ENCODE results near the gene SLC25A28.

The SLC25A28 gene, protein sequence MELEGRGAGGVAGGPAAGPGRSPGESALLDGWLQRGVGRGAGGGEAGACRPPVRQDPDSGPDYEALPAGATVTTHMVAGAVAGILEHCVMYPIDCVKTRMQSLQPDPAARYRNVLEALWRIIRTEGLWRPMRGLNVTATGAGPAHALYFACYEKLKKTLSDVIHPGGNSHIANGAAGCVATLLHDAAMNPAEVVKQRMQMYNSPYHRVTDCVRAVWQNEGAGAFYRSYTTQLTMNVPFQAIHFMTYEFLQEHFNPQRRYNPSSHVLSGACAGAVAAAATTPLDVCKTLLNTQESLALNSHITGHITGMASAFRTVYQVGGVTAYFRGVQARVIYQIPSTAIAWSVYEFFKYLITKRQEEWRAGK

DNA sequence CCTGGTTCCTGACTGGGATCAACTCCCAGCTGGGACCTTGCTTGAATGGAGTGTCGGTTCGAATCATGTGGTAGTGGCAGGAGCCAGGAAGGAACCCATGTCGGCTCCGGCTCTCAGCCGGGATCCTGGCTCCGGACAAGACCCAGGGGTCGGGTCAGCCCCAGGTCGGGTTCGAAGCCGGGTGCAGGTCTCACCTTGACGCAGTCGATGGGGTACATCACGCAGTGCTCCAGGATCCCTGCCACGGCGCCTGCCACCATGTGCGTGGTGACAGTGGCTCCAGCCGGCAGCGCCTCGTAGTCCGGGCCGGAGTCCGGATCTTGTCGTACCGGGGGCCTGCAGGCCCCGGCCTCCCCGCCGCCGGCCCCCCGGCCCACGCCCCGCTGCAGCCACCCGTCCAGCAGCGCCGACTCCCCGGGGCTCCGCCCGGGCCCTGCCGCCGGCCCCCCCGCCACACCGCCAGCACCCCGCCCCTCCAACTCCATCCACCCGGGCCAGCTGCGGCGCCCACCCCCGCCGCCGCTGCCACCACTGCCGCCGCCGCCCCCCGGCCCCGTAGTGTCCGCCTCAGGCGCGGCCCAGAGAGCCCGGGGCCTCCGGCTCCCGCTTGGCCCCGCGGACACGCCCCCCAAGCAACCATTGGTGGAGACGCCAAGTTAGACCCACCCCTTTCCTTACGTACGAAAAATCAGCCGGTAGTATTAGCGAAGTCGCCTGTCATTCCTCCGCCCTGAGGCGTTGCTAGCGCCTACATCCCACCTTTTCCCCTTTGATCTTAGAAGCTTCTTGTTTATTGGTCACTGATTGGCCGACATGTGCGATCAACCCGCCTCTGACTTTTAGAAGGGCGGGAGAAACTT is at the start of gene SLC25A28:
SLC25A28 (minus strand) TSS at position 589 of the 860 bp plus-strand sequence; CDS start at position 485, 104 bp downstream.
- no peaks in the 10 kb centered on the region for H3K9me3 ChIP-seq (ENCODE audit: control insufficient read depth, insufficient read depth, low read length)
- H3K27me3 ChIP-seq (ENCODE audit: control insufficient read depth, insufficient read depth, low read length), result peaks cover 9% of the 10 kb centered on the region
- H3K4me3 ChIP-seq (ENCODE audit: low read depth, low read length), result peak within 1 kb of the TSS; percentile 82
- no peaks in the 10 kb centered on the region for H3K36me3 ChIP-seq (ENCODE audit: control insufficient read depth, insufficient read depth, low read length)
- H3K9ac ChIP-seq (ENCODE audit: low read depth, low read length), result peak within 1 kb of the TSS; percentile 86
- H3K4me1 ChIP-seq (ENCODE audit: control insufficient read depth, insufficient read depth, low read length), result peaks cover 10% of the 10 kb centered on the region

DNA sequence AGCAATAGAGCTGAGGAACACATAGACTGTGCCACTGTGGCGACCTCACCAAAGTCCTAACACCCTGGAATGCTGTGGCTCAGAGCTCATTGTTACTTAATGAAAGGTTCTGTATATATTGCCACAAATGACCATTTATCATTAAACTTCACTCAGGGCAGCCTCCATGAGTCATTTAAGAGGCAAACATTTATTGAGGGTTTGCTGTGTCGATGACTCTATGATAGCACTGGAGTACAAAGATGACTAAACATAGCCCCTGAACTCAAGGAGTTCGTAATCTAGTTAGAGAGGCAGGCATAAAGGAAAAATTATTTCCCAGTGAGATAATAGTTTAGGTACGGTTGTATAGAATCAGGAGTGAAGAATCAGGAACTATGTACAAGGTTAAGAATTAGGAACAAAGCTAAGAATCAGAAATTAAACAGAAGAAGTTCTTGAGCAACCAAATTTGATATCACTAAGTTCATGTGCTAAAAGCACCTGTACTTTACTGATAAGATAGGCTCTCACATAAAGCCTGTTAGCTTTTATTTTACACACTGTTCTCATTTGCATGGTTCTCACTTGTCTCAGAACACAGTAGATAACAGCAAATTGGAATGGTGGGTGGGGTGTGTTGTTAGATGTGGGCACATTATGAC is 47.0 kb upstream of the SLC25A28 start:
- Histone ChIP-seq H3K9me3 (ENCODE audit: control insufficient read depth, insufficient read depth, low read length) (no peaks in the 10 kb centered on the region), H3K4me3 (ENCODE audit: low read depth, low read length) (no peak overlapping the region), H3K4me1 (ENCODE audit: control insufficient read depth, insufficient read depth, low read length) (no peaks in the 10 kb centered on the region), H3K9ac (ENCODE audit: low read depth, low read length) (no peak overlapping the region), H3K27me3 (ENCODE audit: control insufficient read depth, insufficient read depth, low read length) (no peaks in the 10 kb centered on the region), H3K36me3 (ENCODE audit: control insufficient read depth, insufficient read depth, low read length) (no peaks in the 10 kb centered on the region)

DNA sequence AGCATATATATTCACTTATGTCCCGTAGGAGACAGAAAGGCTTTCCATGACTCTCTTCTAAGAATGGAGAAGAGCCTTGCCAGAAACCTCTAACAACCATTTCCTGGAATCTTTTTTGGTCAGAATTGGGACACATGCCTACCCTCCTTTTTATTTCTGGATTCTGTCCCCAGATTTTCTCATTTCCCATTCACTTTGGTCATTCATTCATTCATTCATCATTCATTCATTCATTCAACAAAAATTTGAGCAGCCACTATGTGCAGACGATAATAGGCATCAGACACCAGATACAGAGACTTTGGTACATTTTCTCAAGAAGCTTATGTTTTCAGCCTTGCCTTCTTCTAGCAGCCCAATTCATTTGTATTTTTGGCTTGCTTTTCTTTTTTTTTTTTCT is 45.1 kb upstream of the SLC25A28 start:
- H3K27me3 ChIP-seq (ENCODE audit: control insufficient read depth, insufficient read depth, low read length), result no peaks in the 10 kb centered on the region
- H3K9ac ChIP-seq (ENCODE audit: low read depth, low read length), result no peak overlapping the region
- H3K36me3 ChIP-seq (ENCODE audit: control insufficient read depth, insufficient read depth, low read length), result no peaks in the 10 kb centered on the region
- H3K4me1 ChIP-seq (ENCODE audit: control insufficient read depth, insufficient read depth, low read length), result no peaks in the 10 kb centered on the region
- no peaks in the 10 kb centered on the region for H3K9me3 ChIP-seq (ENCODE audit: control insufficient read depth, insufficient read depth, low read length)
- H3K4me3 ChIP-seq (ENCODE audit: low read depth, low read length), result no peak overlapping the region

DNA sequence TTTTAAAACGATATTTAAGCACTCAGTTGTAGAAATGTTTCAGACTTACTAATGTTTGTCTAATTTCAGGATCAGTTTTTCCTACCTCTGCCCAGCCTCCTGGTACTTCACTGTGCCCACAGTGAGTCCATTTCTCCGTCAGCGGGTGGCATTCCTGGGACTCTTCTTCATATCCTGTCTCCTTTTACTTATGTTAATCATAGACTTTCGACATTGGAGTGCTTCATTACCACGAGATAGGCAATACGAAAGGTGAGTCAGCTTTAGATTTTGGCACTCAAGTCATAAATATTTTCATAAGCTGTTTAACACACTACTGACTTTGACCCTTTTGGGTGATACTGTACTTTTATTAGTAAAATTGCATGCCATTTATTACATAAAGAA is 41.1 kb upstream of the SLC25A28 start:
- Histone ChIP-seq H3K9me3 (ENCODE audit: control insufficient read depth, insufficient read depth, low read length) (no peaks in the 10 kb centered on the region), H3K4me1 (ENCODE audit: control insufficient read depth, insufficient read depth, low read length) (no peaks in the 10 kb centered on the region), H3K27me3 (ENCODE audit: control insufficient read depth, insufficient read depth, low read length) (peaks cover 14% of the 10 kb centered on the region), H3K9ac (ENCODE audit: low read depth, low read length) (no peak overlapping the region), H3K36me3 (ENCODE audit: control insufficient read depth, insufficient read depth, low read length) (no peaks in the 10 kb centered on the region), H3K4me3 (ENCODE audit: low read depth, low read length) (no peak overlapping the region)

DNA sequence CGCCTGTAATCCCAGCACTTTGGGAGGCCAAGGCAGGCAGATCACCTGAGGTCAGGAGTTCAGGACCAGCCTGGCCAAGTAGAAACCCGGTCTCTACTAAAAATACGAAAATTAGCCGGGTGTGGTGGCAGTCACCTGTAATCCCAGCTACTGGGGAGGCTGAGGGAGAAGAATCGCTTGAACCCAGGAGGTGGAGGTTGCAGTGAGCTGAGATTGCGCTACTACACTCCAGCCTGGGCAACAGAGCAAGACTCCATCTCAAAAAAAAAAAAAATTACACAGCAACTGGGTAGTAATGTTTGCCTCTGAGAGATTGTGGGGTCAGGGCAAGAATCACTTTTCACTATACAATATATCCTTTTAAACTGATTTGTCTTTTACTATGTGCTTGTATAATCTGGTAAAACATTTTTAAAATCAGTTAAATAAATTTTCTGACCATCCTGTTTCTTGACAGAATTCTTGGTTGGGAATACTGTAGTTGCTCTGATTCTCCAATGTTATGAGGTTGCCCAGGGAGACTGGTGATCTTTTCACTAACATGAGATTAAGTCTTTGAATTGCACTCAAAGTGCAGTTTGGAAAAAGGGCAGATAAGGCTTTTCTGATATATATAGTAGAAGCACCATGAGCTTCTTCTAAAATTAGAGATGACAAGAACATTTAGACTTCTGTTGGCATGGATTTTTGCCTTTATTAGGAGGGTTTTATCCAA is 40.6 kb upstream of the SLC25A28 start:
- Histone ChIP-seq H3K27me3 (ENCODE audit: control insufficient read depth, insufficient read depth, low read length) (peaks cover 14% of the 10 kb centered on the region), H3K4me1 (ENCODE audit: control insufficient read depth, insufficient read depth, low read length) (no peaks in the 10 kb centered on the region), H3K4me3 (ENCODE audit: low read depth, low read length) (no peak overlapping the region), H3K36me3 (ENCODE audit: control insufficient read depth, insufficient read depth, low read length) (no peaks in the 10 kb centered on the region), H3K9me3 (ENCODE audit: control insufficient read depth, insufficient read depth, low read length) (no peaks in the 10 kb centered on the region), H3K9ac (ENCODE audit: low read depth, low read length) (no peak overlapping the region)

DNA sequence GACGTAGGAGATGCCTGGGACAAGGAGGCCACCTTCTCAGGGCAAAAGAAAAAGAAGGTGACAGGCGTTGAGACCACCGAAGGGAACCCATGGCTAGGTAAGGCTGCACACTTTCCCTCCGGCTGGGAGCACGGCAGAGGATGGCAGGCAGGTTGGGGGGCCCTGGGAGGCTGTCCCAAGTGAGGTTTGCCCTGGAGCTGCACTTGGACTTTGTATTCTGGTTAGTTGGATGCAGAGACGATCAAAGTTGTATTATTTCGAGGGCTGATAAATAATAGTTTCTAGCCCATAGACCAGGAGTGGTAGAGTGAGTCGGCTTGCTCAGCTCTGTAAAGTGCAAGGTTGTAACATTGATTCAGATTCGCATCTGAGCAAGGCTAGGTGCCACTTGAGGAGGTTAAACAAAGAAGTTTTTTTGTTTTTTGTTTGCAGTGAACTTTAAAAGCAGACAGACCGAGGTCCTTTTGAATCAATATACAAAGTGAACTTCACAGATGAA is 39.7 kb upstream of the SLC25A28 start:
- peak overlapping the region; percentile 83 for H3K4me3 ChIP-seq (ENCODE audit: low read depth, low read length)
- no peaks in the 10 kb centered on the region for H3K36me3 ChIP-seq (ENCODE audit: control insufficient read depth, insufficient read depth, low read length)
- peaks cover 14% of the 10 kb centered on the region for H3K27me3 ChIP-seq (ENCODE audit: control insufficient read depth, insufficient read depth, low read length)
- peak overlapping the region; percentile 95 for H3K9ac ChIP-seq (ENCODE audit: low read depth, low read length)
- no peaks in the 10 kb centered on the region for H3K9me3 ChIP-seq (ENCODE audit: control insufficient read depth, insufficient read depth, low read length)
- H3K4me1 ChIP-seq (ENCODE audit: control insufficient read depth, insufficient read depth, low read length), result no peaks in the 10 kb centered on the region

DNA sequence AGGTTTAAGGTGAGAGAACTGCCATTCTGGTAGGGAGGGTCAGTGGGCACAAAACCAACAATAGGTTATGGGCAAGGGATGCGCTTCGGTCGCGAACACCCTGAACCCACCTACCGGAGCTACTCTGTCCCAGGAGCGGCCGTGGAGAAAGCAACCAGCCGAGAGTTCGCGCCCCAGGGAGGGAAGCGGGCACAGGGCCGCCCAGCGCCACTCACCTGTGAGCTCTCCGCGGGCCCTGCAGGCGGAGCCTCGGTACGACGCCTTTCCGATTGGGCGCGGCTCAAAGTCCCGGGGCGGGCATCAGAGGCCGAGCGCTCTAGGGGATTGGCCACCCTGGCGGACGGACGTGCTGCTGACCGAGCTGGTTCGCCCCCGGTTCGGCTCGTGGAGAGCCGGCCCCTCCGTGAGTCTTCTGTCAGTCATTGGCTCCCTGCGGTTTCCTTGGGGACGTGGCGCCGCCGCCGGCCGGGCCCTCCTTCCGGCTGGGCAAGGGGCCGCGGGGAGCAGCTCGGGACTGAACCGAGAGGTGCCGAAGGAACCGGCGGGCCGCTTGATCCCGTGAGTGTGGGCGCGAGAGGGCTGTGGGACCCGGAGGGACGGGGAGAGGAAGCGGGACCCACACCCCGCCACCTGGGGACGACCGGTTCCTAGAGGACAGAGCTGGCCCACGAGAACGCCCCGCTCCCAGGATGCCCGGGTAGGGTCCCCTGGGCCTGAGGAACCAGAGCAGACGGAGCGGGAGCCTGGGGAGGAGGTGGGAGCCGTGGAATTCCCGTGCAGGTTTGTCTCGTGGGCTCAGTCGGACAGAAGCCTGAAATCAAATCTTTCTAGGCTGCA is 39.0 kb upstream of the SLC25A28 start, which contains the start of gene ENTPD7:
ENTPD7 (plus strand) TSS at position 479 of the 837 bp plus-strand sequence. CDS start 448 bp downstream, outside the sequence.
- Histone ChIP-seq H3K36me3 (ENCODE audit: control insufficient read depth, insufficient read depth, low read length) (no peaks in the 10 kb centered on the region), H3K4me1 (ENCODE audit: control insufficient read depth, insufficient read depth, low read length) (no peaks in the 10 kb centered on the region), H3K4me3 (ENCODE audit: low read depth, low read length) (peak within 1 kb of the TSS; percentile 83), H3K9ac (ENCODE audit: low read depth, low read length) (peak within 1 kb of the TSS; percentile 95), H3K9me3 (ENCODE audit: control insufficient read depth, insufficient read depth, low read length) (no peaks in the 10 kb centered on the region), H3K27me3 (ENCODE audit: control insufficient read depth, insufficient read depth, low read length) (peaks cover 14% of the 10 kb centered on the region)

DNA sequence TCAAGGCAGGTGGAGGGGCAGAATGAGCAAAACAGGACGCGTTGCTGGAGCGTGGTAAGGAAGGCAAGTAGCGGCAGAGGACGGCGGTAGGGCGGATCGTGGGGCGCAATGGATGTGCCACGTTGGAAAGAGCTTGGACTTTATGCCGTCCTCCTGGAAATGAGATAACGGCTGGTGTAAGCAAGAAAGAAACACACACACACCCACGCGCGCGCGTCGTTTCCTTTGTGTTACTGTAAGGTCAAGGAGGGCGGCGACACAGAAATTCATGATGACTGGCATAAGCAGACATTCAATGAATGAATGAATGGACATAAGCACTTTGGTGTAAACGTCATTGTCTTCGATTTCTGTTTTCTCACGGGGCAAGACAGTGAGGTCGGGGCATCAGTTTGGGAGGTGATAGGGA is 38.4 kb upstream of the SLC25A28 start:
- Histone ChIP-seq H3K36me3 (ENCODE audit: control insufficient read depth, insufficient read depth, low read length) (no peaks in the 10 kb centered on the region), H3K27me3 (ENCODE audit: control insufficient read depth, insufficient read depth, low read length) (peaks cover 14% of the 10 kb centered on the region), H3K9ac (ENCODE audit: low read depth, low read length) (peak overlapping the region; percentile 19), H3K4me3 (ENCODE audit: low read depth, low read length) (peak overlapping the region; percentile 83), H3K9me3 (ENCODE audit: control insufficient read depth, insufficient read depth, low read length) (no peaks in the 10 kb centered on the region), H3K4me1 (ENCODE audit: control insufficient read depth, insufficient read depth, low read length) (no peaks in the 10 kb centered on the region)

DNA sequence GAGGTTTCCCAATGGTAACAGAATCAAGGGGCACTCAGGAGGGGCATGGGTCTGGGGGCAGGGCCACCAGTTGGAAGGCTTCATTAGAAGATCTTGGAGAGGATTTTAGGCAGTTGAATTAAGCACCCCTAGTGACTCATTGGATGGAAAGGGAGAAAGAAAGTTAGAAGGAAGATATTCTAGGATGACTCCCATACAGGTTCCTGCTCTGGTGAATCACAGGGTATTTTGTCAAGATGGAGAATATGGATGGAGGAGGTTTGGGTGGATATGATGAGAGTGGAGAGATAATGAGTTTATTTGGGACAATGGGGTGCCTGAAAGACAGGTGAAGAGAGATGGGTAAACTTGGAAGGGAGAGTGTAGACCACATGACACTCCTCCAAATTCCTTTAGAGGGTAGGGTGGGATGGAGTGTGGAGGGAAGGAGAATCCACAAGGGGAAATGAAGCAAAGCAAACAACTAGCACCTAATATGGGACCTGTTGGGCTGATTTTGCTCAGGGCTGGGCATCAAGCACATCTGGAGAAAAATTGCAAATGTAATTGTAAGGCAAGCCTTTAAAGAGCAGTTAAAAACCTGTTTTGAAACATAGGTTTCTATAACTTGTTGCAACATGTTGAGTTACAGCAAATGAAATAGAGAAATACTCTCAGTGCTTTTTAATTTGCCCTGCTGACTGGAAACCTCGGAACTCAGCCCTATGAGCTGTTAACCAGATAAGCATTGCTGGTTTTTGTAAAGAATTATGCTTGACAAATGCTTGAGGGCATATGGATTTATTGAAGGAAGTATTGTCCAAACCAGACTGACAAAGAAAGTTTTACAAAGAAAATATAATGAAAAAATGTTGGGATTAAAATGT is 36.2 kb upstream of the SLC25A28 start:
- Histone ChIP-seq H3K4me3 (ENCODE audit: low read depth, low read length) (no peak overlapping the region), H3K27me3 (ENCODE audit: control insufficient read depth, insufficient read depth, low read length) (peaks cover 14% of the 10 kb centered on the region), H3K9me3 (ENCODE audit: control insufficient read depth, insufficient read depth, low read length) (no peaks in the 10 kb centered on the region), H3K4me1 (ENCODE audit: control insufficient read depth, insufficient read depth, low read length) (no peaks in the 10 kb centered on the region), H3K9ac (ENCODE audit: low read depth, low read length) (no peak overlapping the region), H3K36me3 (ENCODE audit: control insufficient read depth, insufficient read depth, low read length) (no peaks in the 10 kb centered on the region)

Data from iPS-15b (cell line).